ENCODE data around the gene FBXO42. TPM values are rescaled to one million over a fixed set of nuclear protein-coding genes. Genes with fewer than 3 reads are reported as not detected.

Gene FBXO42
- total and polyA plus RNA-seq, 9 of the 15 experiments (the other 6 are each of a cell fraction or from before 2014, with no cell fraction given): 7.2 to 24.8 (median 17.4) TPM

DNA sequence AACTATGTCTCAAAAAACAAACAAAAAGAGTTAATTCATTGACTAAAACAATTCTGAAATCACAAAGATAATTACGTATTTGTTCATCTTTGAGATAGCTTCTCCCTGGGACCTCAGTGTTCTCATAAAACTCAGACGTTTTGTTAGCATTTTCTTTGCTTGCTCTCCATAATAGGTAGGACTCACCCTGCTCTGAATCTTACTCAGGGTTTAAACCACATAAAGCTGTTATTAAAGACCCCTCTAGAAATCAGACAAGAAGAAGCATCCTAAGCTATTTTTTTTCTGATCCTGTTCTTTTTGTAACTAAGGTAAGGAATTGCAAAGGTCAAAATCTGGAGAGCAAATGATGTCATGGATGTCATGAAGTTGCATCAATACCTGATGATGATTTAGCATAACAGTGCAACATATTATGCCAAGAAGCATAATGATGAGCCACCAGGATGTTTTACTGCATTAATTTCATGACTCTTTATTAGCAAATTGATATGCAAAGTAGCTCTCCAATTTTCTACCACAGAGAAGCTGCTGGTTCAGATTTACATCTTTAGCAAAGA, 2.4 kb downstream of the FBXO42 start (continued):
- TF ChIP-seq, protein P1, sequence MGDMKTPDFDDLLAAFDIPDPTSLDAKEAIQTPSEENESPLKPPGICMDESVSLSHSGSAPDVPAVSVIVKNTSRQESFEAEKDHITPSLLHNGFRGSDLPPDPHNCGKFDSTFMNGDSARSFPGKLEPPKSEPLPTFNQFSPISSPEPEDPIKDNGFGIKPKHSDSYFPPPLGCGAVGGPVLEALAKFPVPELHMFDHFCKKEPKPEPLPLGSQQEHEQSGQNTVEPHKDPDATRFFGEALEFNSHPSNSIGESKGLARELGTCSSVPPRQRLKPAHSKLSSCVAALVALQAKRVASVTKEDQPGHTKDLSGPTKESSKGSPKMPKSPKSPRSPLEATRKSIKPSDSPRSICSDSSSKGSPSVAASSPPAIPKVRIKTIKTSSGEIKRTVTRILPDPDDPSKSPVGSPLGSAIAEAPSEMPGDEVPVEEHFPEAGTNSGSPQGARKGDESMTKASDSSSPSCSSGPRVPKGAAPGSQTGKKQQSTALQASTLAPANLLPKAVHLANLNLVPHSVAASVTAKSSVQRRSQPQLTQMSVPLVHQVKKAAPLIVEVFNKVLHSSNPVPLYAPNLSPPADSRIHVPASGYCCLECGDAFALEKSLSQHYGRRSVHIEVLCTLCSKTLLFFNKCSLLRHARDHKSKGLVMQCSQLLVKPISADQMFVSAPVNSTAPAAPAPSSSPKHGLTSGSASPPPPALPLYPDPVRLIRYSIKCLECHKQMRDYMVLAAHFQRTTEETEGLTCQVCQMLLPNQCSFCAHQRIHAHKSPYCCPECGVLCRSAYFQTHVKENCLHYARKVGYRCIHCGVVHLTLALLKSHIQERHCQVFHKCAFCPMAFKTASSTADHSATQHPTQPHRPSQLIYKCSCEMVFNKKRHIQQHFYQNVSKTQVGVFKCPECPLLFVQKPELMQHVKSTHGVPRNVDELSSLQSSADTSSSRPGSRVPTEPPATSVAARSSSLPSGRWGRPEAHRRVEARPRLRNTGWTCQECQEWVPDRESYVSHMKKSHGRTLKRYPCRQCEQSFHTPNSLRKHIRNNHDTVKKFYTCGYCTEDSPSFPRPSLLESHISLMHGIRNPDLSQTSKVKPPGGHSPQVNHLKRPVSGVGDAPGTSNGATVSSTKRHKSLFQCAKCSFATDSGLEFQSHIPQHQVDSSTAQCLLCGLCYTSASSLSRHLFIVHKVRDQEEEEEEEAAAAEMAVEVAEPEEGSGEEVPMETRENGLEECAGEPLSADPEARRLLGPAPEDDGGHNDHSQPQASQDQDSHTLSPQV (IDR thresholded peaks at IDR 0.05): peak; percentile 57; the same call in 1 of the 2 replicates
- TF ChIP-seq ETV1 (tag; conservative IDR thresholded peaks at IDR 0.05; ENCODE audit: low read depth) (no peak), KLF1 (tag; IDR thresholded peaks at IDR 0.05) (no peak), SMAD2 (IDR thresholded peaks at IDR 0.05; ENCODE audit: low read depth, low read length) (no peak), ZNF175 (CRISPR knock-in tag; IDR thresholded peaks at IDR 0.05; ENCODE audit: low read depth) (peak; percentile 45; the same call in 1 of the 2 replicates), EP300 (IDR thresholded peaks at IDR 0.05; ENCODE audit: low read length) (peak; percentile 83), NR2C2 (CRISPR knock-in tag; IDR thresholded peaks at IDR 0.05) (no peak), NR2C2 (tag; IDR thresholded peaks at IDR 0.05) (peak; percentile 66; the same call in 1 of the 2 replicates), PTTG1 (tag; IDR thresholded peaks at IDR 0.05; ENCODE audit: low read depth) (no peak), CCAR2 (IDR thresholded peaks at IDR 0.05; ENCODE audit: low read depth, low read length) (no peak), ATF1 (CRISPR knock-in tag; IDR thresholded peaks at IDR 0.05) (no peak), ATF1 (tag; IDR thresholded peaks at IDR 0.05) (no peak), HNRNPK (IDR thresholded peaks at IDR 0.05; ENCODE audit: low read depth, low read length, poor library complexity, severe bottlenecking) (no peak), SMAD3 (CRISPR knock-in tag; conservative IDR thresholded peaks at IDR 0.05) (no peak), SMARCA5 (IDR thresholded peaks at IDR 0.05) (no peak)
- TF ChIP-seq, protein P2, sequence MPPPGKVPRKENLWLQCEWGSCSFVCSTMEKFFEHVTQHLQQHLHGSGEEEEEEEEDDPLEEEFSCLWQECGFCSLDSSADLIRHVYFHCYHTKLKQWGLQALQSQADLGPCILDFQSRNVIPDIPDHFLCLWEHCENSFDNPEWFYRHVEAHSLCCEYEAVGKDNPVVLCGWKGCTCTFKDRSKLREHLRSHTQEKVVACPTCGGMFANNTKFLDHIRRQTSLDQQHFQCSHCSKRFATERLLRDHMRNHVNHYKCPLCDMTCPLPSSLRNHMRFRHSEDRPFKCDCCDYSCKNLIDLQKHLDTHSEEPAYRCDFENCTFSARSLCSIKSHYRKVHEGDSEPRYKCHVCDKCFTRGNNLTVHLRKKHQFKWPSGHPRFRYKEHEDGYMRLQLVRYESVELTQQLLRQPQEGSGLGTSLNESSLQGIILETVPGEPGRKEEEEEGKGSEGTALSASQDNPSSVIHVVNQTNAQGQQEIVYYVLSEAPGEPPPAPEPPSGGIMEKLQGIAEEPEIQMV (tag; conservative IDR thresholded peaks at IDR 0.05; ENCODE audit: low read depth): no peak
- TF ChIP-seq, protein P3, sequence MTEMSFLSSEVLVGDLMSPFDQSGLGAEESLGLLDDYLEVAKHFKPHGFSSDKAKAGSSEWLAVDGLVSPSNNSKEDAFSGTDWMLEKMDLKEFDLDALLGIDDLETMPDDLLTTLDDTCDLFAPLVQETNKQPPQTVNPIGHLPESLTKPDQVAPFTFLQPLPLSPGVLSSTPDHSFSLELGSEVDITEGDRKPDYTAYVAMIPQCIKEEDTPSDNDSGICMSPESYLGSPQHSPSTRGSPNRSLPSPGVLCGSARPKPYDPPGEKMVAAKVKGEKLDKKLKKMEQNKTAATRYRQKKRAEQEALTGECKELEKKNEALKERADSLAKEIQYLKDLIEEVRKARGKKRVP (CRISPR knock-in tag; IDR thresholded peaks at IDR 0.05): peak; percentile 23; the same call in 1 of the 2 replicates
- TF ChIP-seq, protein P4, sequence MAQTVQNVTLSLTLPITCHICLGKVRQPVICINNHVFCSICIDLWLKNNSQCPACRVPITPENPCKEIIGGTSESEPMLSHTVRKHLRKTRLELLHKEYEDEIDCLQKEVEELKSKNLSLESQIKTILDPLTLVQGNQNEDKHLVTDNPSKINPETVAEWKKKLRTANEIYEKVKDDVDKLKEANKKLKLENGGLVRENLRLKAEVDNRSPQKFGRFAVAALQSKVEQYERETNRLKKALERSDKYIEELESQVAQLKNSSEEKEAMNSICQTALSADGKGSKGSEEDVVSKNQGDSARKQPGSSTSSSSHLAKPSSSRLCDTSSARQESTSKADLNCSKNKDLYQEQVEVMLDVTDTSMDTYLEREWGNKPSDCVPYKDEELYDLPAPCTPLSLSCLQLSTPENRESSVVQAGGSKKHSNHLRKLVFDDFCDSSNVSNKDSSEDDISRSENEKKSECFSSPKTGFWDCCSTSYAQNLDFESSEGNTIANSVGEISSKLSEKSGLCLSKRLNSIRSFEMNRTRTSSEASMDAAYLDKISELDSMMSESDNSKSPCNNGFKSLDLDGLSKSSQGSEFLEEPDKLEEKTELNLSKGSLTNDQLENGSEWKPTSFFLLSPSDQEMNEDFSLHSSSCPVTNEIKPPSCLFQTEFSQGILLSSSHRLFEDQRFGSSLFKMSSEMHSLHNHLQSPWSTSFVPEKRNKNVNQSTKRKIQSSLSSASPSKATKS (CRISPR knock-in tag; IDR thresholded peaks at IDR 0.05): no peak

Data from K562 (cell line).